NCI-H2081 (cell line): ENCODE results near the gene NUAK2.
A peak's percentile ranks its signal among the peaks of the same experiment; 100 is the strongest.

Source experiments
- DNase-seq, 2 experiments: peaks; one replicate each; lab custom pipeline; 2025; lab: John Stamatoyannopoulos, UW

NUAK2 gene

DNA sequence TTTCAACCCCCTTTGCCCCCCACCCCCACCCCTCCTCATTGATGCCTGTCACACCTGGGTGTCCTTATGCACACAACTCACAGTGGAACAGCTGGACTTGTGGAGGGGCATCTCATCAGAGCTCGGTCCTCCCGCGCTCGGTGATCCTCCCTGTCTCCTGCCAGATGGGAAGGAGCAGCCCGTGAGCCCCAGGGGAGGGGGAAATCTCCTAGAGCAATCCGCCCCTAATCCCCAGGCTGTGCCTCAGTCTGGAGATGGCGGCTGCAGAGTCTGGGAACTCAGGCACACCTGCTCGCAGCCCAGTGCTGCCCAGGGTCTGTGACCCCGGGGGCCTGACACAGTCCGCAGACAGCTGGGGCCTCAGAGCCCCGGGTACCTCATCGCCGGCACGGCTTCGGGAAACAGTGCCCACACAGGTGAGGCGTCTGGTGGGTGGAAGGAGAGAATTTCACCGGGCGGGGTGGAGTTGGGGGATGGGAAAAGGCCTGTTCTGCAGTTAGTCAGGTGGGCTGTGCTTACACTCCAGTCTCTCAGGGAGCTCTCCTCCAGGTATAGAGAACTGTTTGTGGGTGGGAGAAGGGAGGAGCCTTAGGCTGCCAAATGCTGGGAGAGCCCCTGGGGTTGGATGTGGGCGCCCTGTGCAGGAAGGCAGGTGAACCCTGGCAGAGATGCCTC, 64.5 kb downstream of the NUAK2 start:
- no peak for DNase-seq

DNA sequence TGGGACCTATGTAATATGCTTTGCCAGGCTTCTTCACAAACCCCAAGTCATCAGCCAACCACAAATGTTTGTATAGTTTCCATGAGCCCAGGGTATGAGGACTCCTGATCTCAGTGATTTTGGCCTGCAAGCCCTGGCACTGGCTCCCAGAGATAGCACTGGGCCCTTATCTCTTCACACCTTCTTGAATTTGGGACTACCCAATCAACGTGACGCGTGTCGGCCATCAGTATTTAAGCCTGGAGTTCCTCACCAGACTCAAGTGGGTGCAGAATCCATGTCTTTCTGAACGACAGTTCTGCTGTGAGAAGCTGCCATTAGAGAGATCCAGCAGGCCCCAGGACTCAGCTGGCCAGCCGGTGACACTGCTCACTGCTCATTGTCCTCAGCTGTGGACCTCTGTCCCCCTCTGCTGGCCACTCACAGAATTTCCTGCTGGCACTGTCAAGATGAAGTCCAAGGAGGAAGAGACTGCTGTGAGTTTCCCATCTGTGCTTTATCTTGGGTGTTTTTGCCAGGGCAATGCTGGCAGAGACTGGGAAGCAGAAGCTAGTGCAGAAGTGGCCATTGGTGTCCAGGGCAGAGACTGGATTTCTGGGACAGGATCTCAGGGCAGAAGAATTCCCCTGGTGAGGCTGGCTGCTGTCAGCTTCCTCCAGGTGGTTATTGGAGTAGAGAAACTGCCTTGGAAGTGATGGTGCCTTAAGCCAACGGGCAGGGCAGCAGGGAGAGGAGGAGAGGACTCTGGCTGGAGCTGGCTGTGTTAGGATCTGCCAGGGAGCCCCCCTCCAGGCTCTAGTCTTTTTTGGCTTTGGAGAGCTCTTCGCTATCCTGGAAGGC, 65.4 kb downstream of the NUAK2 start:
- peak; percentile 82 for DNase-seq
